Activated T-cell treated with anti-CD3 and anti-CD28 coated beads for 1 hour (primary cell): Measurements from ENCODE around the gene PCDH9.

Experiments
- DNase-seq: peaks from one replicate; pipeline ENCODE4 v3.0.0-alpha.2; 2020; ENCODE audit warnings: low read depth

The PCDH9 gene

DNA sequence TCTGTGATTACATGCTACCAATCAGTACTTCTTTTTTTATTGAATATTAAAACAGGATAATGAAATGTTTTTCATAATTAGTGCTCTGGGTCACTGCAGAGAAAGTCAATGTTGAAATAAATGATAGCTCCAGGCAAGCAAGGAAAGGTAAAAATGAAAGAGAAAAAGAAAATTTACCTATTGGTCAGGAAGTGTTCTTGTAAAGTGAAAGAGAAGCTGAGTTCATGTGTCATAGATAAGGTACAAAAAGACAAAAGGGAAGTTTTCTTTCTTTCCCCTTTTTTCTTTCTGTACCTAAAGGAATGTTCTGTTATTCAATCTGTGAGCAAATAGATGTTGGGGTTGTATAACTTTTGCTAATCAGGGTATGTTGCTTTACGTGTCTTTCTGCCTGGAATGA is 197.0 kb downstream of the PCDH9 start:
- DNase-seq = no peak

- DNase-seq = no peak
Measured at GRCh38 chr13:67023130-67023876, 206.8 kb downstream of the PCDH9 start.

GRCh38 chr13:67018775-67019174 is 211.4 kb downstream of the PCDH9 start:
- DNase-seq = no peak

DNA sequence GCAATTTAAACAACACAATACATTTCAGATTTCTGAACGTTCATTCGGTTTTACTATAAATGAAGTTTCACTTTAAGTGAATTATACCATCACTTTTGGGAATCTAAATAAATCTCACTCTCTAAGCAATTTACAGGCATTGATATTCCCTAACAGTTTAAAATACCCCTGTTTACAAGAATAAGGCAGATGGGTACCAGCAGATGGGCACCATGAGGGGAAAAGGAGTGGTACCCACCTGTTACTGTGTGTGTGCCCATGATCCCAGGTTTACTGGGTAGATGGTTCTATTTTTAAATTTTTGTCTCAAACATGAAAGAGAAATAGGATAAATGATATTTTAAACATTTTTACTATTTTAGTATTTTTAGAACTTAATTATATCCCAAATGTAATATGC is 212.9 kb downstream of the PCDH9 start:
- no peak for DNase-seq

- DNase-seq = no peak
Measured at GRCh38 chr13:67015976-67016600, 214.0 kb downstream of the PCDH9 start.

GRCh38 chr13:67014399-67014798 is 215.7 kb downstream of the PCDH9 start:
- DNase-seq = no peak

- no peak for DNase-seq
Measured at GRCh38 chr13:67013709-67014108, 216.4 kb downstream of the PCDH9 start.

DNA sequence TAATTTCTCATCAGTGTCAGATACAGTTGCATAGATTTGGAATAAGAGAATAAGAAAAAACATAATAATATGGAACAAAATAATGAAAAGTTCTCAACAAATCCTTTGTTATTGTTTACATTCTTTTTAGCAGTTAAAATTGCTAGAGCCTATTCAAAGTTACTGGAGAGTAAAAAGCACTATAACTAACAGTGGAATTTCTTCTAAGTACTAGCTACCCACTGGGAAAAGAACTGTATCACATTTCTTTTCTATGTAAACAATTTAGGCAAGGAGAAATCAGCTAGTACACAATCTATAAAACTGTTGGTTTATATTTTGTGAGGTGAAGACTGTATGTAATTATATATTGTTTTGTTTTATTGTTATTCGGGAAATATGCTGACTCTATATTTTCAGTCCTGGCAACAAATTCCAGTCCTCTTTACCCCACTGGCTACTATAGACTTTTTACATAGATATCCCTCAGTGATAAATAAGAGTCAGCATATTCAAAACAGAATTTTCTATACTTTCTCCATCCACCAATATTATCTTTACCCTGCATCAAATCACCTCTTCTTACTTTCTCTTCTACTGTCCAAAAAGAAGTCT is 222.0 kb downstream of the PCDH9 start:
- no peak for DNase-seq

- no peak for DNase-seq
Measured at GRCh38 chr13:67004511-67004910, 225.6 kb downstream of the PCDH9 start.

DNA sequence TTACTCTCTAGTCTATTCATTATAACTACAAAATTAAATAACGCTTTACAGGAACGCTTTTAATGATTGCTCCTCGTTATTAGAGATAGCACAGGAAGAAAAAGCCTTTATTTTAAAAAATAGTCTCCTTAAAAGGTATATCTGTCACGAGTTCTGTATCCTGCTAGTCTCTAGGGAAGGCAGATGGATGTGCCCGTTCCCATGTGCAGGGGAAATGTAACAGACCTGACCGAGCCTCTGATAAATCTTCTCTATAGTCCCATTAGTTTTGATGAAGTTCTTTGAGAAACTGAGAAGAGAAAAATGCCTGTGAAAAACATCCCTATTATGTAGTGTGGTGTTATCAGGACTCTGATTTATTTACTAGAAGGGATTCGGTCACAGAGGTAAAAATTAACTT is 226.4 kb downstream of the PCDH9 start:
- no peak for DNase-seq

- no peak for DNase-seq
Measured at GRCh38 chr13:67001363-67001762, 228.8 kb downstream of the PCDH9 start.

DNA sequence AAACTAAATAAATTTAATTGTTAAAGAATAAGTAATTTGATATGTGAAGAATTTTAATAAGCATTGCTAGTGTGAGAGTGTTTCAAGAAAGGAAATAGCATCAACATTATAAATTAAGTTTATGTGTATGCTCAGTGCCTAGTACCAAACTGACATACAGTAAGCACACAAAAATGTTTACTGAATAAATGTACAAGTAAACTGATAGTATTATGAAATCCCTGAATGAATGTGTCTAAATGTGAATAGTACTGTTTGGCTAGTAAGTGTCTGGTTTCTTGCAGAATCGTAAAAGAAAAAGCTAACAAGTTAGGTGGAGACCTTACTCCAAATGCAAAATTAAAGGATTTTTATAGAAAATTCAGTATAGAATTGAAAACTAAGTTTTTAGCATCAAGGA is 233.6 kb downstream of the PCDH9 start:
- DNase-seq = no peak

GRCh38 chr13:66995203-66995611 is 234.9 kb downstream of the PCDH9 start:
- no peak for DNase-seq

DNA sequence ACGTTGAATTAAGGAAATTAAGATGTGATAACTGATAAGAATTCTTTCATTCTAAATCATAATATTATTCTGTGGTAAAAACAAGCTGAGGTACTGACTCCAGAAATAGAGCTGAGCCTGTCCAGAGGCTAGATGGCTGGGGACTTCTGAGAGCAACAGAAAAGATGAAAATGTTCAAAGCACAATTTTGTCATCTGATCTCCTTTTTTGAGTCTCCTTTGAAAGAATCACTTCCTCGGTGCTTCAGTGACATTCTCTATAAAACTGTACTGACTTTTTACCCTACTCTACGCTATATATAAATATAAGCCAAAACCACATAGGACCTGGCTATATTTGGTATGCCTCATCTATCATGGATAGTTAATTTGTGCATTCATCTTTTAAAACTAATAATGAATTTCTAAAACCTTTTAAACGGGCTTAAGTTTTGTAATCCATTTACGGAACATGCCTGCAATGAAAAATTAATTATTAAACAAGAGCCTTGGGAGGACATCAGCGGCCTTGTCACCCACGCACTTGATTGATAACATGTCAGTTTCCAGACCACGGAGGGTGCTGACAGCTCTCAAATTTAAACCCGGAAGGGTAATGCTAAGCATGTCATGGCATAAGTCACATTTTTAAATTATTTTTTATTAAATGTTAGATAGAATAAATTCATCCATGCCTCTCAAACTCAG is 235.5 kb downstream of the PCDH9 start:
- DNase-seq = no peak

- no peak for DNase-seq
Measured at GRCh38 chr13:66994097-66994496, 236.0 kb downstream of the PCDH9 start.

DNA sequence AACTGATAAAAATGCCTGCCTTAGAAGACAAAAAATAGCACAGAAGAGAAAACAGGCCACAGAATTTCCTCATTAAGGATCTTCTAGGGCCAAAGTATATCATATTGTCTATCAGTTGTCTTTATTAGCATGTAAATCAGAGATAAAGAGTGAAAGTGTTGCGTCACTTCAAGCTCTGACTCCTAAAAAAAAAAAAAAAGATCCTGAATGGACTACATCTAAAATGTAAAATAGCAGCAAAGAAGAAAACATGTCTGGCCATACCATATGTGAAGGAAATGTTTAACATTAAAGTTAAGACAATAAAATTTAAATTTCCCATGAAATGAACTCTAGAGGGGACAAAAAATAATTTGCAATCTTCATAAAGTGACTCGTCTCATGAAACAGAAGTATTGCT is 237.4 kb downstream of the PCDH9 start:
- DNase-seq = no peak

- no peak for DNase-seq
Measured at GRCh38 chr13:66992183-66992582, 238.0 kb downstream of the PCDH9 start.

DNA sequence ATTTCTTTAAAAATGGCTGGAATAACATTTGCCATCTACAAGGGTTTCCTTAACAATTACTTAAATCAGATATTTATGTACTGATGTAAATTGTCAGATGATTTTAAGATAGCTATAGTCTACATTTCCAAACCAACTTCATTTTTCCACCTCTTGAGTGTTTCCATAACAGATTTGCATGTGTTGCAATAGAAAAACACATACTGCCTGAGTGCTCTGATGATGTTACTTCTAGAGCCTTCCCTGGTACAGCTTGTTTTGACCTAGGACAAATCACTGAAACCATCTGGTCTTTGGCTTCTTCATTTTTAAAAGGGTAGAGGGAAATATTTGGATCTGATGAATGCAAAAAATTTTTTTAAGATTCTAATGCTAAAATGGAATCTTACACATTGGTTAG is 245.9 kb downstream of the PCDH9 start:
- no peak for DNase-seq

DNA sequence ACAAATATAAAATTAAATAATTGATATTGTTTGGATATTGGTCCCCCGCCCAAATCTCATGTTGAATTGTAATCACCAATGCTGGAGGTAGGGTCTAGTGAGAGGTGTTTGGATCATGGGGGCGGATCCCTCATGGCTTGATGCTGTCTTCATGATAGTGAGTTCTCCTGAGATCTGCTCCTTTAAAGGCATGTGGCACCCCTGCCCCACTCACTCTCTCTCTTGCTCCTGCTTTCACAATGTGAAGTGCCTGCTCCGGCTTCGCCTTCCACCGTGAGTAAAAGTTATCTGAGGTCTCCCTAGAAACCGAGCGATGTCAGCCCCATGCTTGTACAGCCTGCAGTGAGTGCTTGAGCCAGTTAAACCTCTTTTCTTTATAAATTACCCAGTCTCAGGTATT is 248.2 kb downstream of the PCDH9 start:
- DNase-seq = no peak

- DNase-seq = no peak
Measured at GRCh38 chr13:66977161-66977560, 253.0 kb downstream of the PCDH9 start.

DNA sequence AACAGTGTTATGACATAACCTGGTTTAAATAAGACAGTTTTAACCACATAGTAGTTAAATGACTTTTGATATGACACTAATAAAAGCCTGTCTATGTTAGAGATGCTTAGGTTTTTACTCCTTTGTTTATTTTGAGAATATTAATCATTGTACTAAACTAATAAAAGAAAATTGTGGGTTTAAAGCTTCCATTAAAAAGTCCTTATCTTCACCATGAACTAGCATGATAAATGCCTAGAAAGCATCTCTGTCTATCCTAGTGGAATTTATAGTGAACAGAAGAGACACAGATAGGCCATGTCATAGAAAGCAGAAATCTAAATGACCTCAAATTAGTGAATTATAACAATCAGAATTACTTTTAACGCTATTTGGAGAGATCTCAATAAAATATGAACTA is 255.2 kb downstream of the PCDH9 start:
- no peak for DNase-seq

GRCh38 chr13:66974174-66974573 is 256.0 kb downstream of the PCDH9 start:
- no peak for DNase-seq

GRCh38 chr13:66972659-66973058 is 257.5 kb downstream of the PCDH9 start:
- no peak for DNase-seq
